NCI-H524 (cell line): ENCODE measurements around the gene EEIG1.

Experiments
- DNase-seq, 2 experiments: peaks; one replicate each; lab custom pipeline; 2025; lab: John Stamatoyannopoulos, UW

The EEIG1 gene

DNA sequence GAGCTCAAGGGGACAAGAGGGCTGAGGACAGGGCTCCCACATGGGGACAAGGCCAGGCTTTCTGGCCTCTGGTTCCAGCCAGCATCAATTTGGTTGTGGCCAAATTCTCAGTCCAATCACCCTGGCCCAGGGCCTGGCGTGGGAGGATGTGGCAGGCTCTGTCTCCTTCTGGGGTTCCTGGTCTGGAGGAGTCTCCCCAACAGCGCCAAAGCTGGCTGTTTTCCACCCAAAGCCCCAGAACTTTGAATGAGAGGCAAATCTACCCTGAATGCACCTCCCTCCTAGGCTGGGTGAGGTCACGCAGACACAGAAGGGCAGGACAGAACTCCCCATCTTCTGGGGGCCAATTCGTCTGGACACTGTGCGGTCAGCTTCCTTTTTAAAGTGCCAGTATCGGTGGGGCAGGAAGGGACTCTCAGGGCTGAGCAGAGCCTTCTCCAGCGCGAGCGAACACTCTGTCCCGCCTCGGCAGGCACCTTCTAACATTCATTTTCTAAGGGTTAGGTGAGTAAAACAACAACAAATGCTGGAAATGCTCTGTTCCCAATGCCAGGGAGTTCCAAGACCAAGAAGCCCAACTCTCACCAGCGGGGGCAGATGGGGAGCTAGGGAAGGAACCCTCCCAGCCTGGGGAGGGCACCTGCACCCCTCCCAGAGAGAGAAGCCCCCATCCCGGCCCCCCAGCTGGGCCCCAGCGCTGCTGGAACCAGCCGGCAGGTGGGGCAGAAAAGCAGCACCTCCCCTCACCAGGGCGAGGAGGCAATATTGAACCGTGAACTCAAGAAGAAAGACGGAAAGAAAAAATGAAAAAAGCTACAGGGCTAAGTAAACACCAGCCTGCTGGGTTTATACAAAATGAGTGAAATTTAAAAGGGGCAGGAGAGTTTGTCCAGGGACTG is 39.5 kb downstream of the EEIG1 start:
- no peak for DNase-seq

DNA sequence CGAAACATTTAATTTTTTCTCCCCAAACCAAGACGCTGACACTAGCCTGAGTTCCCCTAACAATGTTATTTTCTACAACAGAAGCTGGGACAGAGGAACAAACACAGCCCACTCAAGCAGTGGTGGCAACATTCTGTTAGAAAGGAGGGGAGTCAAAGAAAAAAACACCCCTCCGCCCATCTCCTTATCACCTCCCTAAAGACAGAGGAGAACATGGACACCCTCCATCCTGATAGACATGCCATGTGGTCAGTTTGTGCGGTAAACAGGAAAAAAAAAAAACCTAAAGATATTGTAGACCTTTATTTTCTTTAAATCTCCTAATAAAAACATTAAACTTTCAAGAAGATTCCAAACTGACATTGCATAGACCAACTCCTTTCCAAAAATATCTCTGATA is 40.2 kb downstream of the EEIG1 start:
- no peak for DNase-seq

DNA sequence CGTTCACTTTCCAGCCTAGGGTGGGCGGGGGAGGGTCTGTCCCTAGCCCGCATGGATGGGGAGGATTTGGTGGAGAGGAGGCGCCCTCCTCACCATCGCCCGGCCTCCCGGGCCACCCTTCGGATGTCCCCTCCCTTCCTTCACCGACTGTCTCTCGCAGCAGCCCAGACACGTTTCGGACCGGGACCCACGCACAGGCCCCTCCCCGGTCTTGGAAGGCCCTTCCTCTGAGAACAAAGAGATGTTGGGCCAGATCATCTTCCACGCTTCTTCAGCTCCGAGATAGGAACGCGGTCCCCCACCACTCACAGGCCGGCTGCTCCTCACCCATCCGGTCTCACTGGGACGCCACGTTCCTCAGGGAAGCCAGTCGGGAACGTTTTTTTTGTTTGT is 42.5 kb downstream of the EEIG1 start:
- no peak for DNase-seq

DNA sequence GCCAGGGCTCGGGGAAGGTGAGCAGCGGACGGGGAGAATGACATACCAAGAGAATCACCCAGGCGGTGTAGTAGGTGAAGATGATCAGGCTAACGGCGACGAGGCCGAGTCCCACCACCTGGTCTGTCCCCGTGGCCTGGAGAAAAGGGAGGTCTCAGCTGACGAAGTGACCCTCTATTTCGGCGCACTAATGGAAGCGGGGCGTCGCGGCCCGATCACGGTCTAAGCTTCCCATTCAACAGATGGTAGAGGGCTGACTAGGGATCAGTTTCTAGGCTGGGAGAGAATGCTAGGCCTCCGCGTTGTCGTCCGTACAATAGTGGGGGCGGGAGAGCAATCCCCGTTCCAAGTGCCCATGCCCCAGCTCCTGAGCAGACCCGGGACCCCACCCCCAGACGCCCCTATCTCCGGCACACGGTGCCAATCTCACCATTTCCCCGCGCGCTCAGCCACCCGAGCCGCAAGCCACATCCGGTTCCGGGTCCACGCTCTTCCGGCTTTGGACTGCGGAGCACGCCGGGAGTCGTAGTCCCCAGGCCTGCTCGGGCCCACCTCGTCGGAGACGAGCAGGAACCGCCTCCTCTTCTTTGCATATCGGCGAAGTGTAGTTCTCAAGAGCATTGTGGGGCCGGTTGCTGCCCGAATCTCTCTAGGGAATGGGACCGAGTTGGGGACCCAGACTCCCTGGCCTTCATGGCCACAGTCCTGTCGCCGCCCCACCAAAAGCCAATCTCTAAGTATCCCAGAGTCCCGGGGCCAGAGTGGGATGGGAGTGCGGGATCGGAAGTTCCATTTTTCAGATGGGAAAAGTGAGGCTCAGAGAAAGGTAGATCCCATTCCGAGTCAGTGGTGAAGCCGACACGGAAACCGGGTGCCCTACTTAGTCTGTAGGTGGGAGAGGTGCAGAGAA is 43.1 kb downstream of the EEIG1 start, which contains the start of gene DPM2:
Gene DPM2 (minus strand): TSS at position 467 of the 910 bp plus-strand sequence. CDS start 34 bp downstream, at position 433.
- peak; percentile 56 to 83 for DNase-seq

DNA sequence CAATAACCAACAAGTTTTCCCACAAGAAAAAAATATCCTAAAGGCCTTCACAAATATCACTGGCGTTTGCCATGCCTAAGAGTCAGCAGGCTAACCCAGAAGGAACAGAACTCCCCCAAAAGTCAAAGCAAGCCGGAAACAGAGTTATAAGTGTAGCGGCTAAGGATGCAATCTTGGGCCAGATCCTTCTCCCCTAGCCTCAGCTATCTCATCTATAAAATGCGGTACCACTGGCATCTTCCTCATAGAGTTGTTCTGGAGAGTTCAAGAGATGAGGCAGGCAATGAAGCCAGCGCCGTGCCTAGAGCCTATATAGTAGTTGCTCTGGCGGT is 43.8 kb downstream of the EEIG1 start:
- no peak for DNase-seq

DNA sequence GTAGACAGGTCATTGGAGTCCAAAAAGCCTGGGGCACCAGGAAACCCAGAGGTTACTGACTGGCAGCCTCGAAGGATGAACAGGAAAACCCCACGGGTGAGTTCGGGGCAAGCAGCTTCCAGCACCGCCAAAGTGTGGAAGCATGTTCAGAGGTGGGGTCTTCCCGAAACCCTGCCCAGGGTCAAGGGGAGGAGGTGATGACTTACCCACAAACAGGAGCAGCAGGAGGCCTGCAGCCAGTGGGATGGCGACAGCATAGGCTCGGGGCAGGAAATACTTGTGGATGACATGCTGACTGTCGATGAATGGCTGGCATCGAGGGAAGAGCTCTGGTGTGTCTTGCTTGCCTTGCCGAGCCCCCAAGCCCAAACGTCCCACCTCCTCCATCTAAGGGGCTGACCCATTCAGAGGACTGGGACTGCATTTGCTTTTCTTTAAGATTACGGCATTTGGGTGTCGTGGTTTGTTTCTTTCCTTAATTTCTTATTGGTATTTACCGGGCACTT is 44.4 kb downstream of the EEIG1 start:
- DNase-seq: no peak

DNA sequence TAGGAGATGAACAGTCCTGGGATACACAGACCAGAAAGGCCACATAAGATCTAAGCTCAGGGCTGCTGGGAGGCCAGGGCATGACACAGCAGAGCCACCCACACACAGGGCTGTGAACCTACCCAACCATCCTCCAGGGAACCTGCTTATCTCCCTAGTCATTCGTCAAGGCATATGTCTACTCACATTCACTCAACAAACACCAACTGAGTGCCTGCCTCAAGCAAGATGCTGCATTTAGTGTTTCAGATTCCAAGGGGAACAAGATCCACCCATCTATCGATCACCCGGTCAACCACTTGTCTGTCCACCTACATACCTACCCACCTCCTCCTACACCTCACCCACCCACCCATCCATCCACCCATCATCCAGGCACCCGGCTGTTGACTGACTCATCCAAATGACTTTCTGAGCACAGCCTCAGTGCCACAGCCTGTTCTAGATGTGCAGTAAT is 45.0 kb downstream of the EEIG1 start:
- no peak for DNase-seq

DNA sequence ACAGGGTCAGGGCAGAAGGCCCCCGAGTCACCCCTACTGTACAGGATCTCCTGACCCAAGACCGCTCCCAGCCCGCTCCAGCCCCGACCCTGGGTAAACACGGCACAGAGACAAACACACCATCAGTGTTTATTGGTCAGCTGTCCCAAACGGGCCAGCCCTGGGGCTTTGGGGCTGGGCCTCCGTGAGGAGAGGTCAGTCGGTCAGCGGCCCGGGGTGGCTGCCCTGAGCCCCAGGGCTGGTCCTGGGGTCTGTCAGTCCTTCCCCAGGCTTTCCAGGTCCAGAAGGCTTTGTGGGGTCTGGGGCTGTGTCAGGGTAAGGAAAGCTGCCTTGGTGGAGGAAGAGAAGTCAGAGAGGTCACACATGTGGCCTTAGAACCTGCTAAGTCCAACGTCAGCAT is 45.8 kb downstream of the EEIG1 start:
- DNase-seq: no peak

DNA sequence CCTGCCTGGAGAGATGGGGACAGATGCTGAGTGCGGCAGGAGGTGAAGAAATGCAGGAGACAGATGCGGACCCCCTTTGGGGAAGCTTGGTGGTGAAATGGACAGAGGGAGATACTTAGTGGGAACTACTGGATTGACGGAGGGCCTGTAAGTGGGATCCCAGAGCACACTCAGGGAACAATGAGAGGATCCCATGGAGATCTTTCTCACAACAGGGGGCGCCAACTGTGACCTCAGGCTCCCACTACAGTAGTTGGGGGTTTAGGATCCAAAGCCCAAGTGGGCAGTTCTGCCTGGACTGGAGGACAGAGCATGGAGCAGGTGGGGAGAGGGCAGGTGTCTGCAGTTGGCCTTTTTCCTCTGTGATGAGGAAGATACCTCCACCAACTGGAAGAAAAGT is 46.5 kb downstream of the EEIG1 start:
- no peak for DNase-seq

DNA sequence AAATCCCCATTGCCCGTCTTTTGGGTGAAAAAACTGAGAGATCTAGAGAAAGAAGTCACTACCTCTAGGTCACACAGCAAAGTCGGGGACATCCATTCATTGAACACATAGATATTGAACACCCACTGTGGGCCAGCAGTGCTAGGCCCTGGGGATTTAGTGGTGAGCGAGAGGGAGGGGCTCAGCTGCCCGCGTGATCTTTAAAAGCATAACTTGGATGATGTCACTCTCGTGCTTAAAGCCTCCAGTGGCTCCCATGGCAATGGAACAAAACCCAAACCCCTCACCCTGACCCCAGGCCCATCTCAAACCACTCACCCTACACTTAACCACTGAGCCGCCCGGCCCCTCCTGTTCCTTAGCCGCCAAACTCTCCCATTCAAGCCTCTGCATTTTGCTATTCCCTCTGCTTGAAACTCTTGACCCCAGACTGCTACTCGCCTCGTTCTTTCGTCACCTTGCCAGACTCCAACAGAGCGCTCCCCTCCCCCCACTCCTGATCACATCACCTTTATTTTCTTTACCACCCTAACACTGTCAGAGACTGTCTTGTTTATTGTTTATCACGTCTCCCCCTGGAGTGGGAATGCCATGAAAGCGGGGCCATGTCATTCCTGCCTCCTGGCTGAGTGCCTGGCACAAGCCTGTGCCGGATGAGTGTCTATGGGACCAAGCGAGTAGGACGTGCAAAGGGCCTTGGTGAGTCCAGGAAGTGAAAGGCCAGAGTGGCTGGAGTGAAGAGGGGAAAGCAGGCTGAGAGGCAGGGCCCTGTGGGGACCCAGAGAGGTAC is 49.5 kb downstream of the EEIG1 start:
- DNase-seq: peak in 1 of 2 experiments; percentile 60
